ENCODE data around the gene TANK.

TANK gene

DNA sequence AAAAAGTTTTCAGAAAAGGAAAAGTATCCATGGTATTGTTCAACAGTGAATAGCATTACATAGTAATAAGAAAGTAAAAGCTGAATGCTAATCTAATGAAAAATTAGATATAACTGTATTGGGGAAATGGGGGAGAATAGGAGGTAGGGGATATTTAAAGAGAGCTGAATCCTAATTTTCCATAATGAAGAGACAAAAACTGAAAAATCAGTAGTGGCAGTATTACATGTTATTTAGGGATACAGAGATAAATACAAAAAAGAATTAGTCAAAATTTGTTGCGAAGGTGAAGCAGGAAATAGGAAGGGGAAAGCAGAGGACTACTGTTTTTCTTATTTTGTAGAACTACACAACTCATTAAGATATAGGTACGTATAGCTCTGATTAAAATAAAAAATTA is 9.1 kb downstream of the TANK start:
- no peak overlapping the region for H2AFZ ChIP-seq (ENCODE audit: low read depth, low read length, severe bottlenecking)
- H3K9me3 ChIP-seq (ENCODE audit: insufficient read depth, low read length) = no peaks in the 10 kb centered on the region
- peaks cover 6% of the 10 kb centered on the region; the same call in 1 of the 2 replicates for H3K36me3 ChIP-seq (ENCODE audit: low read length)
- H3K27me3 ChIP-seq (ENCODE audit: low read length) = no peaks in the 10 kb centered on the region
- H3K9me2 ChIP-seq (replicated peaks; ENCODE audit: insufficient read depth, low read length) = no peaks in the 10 kb centered on the region
- no peak for TF ChIP-seq EZH2phosphoT487 (conservative IDR thresholded peaks at IDR 0.05; ENCODE audit: low read length)
- TF ChIP-seq, protein P1, sequence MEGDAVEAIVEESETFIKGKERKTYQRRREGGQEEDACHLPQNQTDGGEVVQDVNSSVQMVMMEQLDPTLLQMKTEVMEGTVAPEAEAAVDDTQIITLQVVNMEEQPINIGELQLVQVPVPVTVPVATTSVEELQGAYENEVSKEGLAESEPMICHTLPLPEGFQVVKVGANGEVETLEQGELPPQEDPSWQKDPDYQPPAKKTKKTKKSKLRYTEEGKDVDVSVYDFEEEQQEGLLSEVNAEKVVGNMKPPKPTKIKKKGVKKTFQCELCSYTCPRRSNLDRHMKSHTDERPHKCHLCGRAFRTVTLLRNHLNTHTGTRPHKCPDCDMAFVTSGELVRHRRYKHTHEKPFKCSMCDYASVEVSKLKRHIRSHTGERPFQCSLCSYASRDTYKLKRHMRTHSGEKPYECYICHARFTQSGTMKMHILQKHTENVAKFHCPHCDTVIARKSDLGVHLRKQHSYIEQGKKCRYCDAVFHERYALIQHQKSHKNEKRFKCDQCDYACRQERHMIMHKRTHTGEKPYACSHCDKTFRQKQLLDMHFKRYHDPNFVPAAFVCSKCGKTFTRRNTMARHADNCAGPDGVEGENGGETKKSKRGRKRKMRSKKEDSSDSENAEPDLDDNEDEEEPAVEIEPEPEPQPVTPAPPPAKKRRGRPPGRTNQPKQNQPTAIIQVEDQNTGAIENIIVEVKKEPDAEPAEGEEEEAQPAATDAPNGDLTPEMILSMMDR (IDR thresholded peaks at IDR 0.05; ENCODE audit: insufficient read depth, low read length, poor library complexity, severe bottlenecking) = no peak
- H3F3A ChIP-seq (ENCODE audit: insufficient read depth) = peaks cover 3% of the 10 kb centered on the region; the same call in 1 of the 2 replicates
- H3K4me3 ChIP-seq (ENCODE audit: insufficient read depth, low read length, poor library complexity, severe bottlenecking) = no peak overlapping the region
- H3K79me2 ChIP-seq (ENCODE audit: insufficient read depth, low read length) = no peaks in the 10 kb centered on the region
- H3K4me2 ChIP-seq (ENCODE audit: low read depth, low read length, poor library complexity, severe bottlenecking) = no peak overlapping the region
- H3K27ac ChIP-seq (ENCODE audit: low read depth, low read length) = no peak overlapping the region
- no peak overlapping the region for H3K9ac ChIP-seq (ENCODE audit: low read length)
- H4K20me1 ChIP-seq (ENCODE audit: low read depth, low read length) = no peaks in the 10 kb centered on the region

DNA sequence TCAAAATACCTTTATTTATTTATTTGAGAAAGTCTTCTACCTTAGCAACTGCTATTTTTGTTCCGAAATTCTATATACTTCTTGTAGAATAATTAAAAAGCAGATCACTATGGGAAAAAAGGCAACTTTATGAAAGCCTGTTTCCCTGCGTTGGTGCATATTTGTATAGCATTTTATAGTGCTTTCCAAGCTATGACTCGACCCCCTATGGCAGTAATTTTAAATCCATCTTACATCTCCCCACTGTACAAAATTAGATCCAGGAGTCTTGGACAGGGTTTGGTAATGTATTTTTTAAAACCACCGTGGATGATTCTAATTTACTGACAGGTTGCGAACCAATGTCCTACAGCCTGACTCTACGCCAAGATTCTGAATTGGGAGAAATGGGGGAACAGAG is 10.1 kb downstream of the TANK start:
- Histone ChIP-seq H3K27ac (ENCODE audit: low read depth, low read length) (no peak overlapping the region), H2AFZ (ENCODE audit: low read depth, low read length, severe bottlenecking) (no peak overlapping the region), H3K4me3 (ENCODE audit: insufficient read depth, low read length, poor library complexity, severe bottlenecking) (no peak overlapping the region), H3K9me2 (replicated peaks; ENCODE audit: insufficient read depth, low read length) (no peaks in the 10 kb centered on the region), H3K9ac (ENCODE audit: low read length) (no peak overlapping the region), H3K27me3 (ENCODE audit: low read length) (no peaks in the 10 kb centered on the region), H3K79me2 (ENCODE audit: insufficient read depth, low read length) (no peaks in the 10 kb centered on the region), H3F3A (ENCODE audit: insufficient read depth) (peaks cover 3% of the 10 kb centered on the region; the same call in 1 of the 2 replicates), H3K9me3 (ENCODE audit: insufficient read depth, low read length) (no peaks in the 10 kb centered on the region), H3K4me2 (ENCODE audit: low read depth, low read length, poor library complexity, severe bottlenecking) (peak overlapping the region; percentile 12), H3K36me3 (ENCODE audit: low read length) (peaks cover 4% of the 10 kb centered on the region; the same call in 1 of the 2 replicates), H4K20me1 (ENCODE audit: low read depth, low read length) (no peaks in the 10 kb centered on the region)
- no peak for TF ChIP-seq EZH2phosphoT487 (conservative IDR thresholded peaks at IDR 0.05; ENCODE audit: low read length)
- TF ChIP-seq, protein P1 (IDR thresholded peaks at IDR 0.05; ENCODE audit: insufficient read depth, low read length, poor library complexity, severe bottlenecking) = no peak

DNA sequence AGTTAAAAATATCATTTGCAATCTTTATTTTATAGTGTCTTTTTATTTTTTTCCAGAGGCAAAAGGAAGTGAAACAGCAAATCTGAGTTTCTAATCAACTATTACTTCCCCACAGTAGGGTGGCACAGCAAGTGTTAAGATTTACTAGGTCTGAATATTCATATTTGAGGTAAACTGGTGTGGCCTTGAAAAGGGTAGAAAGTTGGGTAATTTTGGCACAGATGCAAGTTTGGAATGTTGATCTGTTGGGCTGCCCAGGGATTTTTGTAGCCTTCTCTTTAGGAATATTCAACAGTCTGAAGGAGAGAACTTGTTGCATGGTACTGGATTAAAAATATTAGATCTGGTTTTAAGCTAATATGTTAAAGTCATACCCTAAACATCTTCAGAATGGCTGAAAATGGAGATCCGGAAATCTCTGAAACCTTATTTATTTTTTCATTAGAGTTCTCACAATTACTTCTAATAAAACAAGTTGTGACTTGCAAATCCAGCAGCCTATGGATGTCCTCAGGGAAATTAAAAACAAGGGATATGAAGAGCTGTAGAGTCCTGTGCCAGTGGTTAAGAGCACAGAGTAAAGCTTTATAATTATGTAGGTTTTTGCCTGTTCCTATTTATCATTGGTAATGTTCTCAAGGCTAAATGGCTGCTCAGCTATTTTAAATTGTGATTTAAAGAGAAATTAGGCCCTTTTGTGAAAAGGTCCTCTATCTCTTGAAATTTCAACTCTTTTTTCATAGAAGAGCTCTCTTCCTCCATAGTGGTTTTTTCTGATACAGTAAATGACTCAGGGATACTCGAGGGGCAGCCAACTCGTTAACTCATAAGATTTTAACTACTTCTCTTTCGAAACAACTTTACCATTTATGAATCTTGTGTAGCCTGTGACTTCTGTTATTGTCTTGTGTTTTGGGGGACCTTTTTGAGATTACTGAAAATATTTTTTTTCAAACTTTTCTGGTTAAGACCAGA is 11.0 kb downstream of the TANK start:
- Histone ChIP-seq H4K20me1 (ENCODE audit: low read depth, low read length) (no peaks in the 10 kb centered on the region), H3K9ac (ENCODE audit: low read length) (no peak overlapping the region), H3F3A (ENCODE audit: insufficient read depth) (peaks cover 3% of the 10 kb centered on the region; the same call in 1 of the 2 replicates), H3K9me2 (replicated peaks; ENCODE audit: insufficient read depth, low read length) (no peaks in the 10 kb centered on the region), H3K36me3 (ENCODE audit: low read length) (peaks cover under 1% of the 10 kb centered on the region; the same call in 1 of the 2 replicates), H2AFZ (ENCODE audit: low read depth, low read length, severe bottlenecking) (no peak overlapping the region), H3K4me3 (ENCODE audit: insufficient read depth, low read length, poor library complexity, severe bottlenecking) (no peak overlapping the region), H3K27me3 (ENCODE audit: low read length) (no peaks in the 10 kb centered on the region), H3K27ac (ENCODE audit: low read depth, low read length) (no peak overlapping the region), H3K79me2 (ENCODE audit: insufficient read depth, low read length) (no peaks in the 10 kb centered on the region), H3K4me2 (ENCODE audit: low read depth, low read length, poor library complexity, severe bottlenecking) (peak overlapping the region; percentile 12), H3K9me3 (ENCODE audit: insufficient read depth, low read length) (no peaks in the 10 kb centered on the region)
- TF ChIP-seq, protein P1 (IDR thresholded peaks at IDR 0.05; ENCODE audit: insufficient read depth, low read length, poor library complexity, severe bottlenecking) = no peak
- TF ChIP-seq EZH2phosphoT487 (conservative IDR thresholded peaks at IDR 0.05; ENCODE audit: low read length) = no peak

All from SU-DHL-6 (cell line).